ENCODE data around the gene TRIP12. TPM values are rescaled to one million over a fixed set of nuclear protein-coding genes. Genes with fewer than 3 reads are reported as not detected.
A peak's percentile ranks its signal among the peaks of the same experiment; 100 is the strongest.
"Not testable (repeated sequence)": the region's sequence is repeated elsewhere in the genome, so short reads cannot be mapped to it uniquely, and the experiment has no call there.

The TRIP12 gene
- total RNA-seq, 2 donors from 2014 or later: 77.6 to 170 TPM

- no peaks in the 10 kb centered on the region for H3K4me1 ChIP-seq
- no peaks in the 10 kb centered on the region for H3K27me3 ChIP-seq
- H3K9me3 ChIP-seq: no peaks in the 10 kb centered on the region
- H3K36me3 ChIP-seq (replicated peaks in 1 of 2; ENCODE audit: insufficient read depth in 1 of 2, low read depth in 2 of 2): no peaks in the 10 kb centered on the region
- no peak for ATAC-seq
- WGBS, 2 donors: 18% methylated on average over 4 of the region's 4 CpGs
- intact Hi-C loops (cut with DNase I): no loop called here
- TF ChIP-seq POLR2A (IDR thresholded peaks at IDR 0.05) (no peak), CTCF (IDR thresholded peaks at IDR 0.05) (no peak)
- peak in 2 of 4 donors; percentile 19 to 35 for DNase-seq
- no peak overlapping the region for H3K27ac ChIP-seq
- H3K4me3 ChIP-seq: no peak overlapping the region
Observed at GRCh38 chr2:229731916-229732315, 189.9 kb downstream of the TRIP12 start.

GRCh38 chr2:229731363-229731762 lies 190.4 kb downstream of the TRIP12 start:
- no peaks in the 10 kb centered on the region for H3K36me3 ChIP-seq (replicated peaks in 1 of 2; ENCODE audit: insufficient read depth in 1 of 2, low read depth in 2 of 2)
- no peak for TF ChIP-seq CTCF (IDR thresholded peaks at IDR 0.05)
- TF ChIP-seq POLR2A (IDR thresholded peaks at IDR 0.05): no peak
- ATAC-seq (no peak), DNase-seq (no peak)
- H3K4me3 ChIP-seq: no peak overlapping the region
- H3K27ac ChIP-seq: no peak overlapping the region
- H3K9me3 ChIP-seq: no peaks in the 10 kb centered on the region
- WGBS, 2 donors: 56 to 68% methylated on average over 5 of the region's 5 CpGs
- intact Hi-C loops (cut with DNase I): no loop called here
- no peaks in the 10 kb centered on the region for H3K4me1 ChIP-seq
- H3K27me3 ChIP-seq: no peaks in the 10 kb centered on the region

GRCh38 chr2:229728370-229728769 lies 193.4 kb downstream of the TRIP12 start:
- Histone ChIP-seq H3K9me3 (no peaks in the 10 kb centered on the region), H3K27ac (no peak overlapping the region), H3K4me1 (no peaks in the 10 kb centered on the region), H3K4me3 (no peak overlapping the region), H3K36me3 (replicated peaks in 1 of 2; ENCODE audit: insufficient read depth in 1 of 2, low read depth in 2 of 2) (no peaks in the 10 kb centered on the region), H3K27me3 (no peaks in the 10 kb centered on the region)
- no peak for DNase-seq
- intact Hi-C loops (cut with DNase I): no loop called here
- no peak for ATAC-seq
- TF ChIP-seq POLR2A (IDR thresholded peaks at IDR 0.05) (no peak), CTCF (IDR thresholded peaks at IDR 0.05) (no peak)

- ATAC-seq: no peak
- Histone ChIP-seq H3K9me3 (no peaks in the 10 kb centered on the region), H3K27ac (no peak overlapping the region), H3K36me3 (replicated peaks in 1 of 2; ENCODE audit: insufficient read depth in 1 of 2, low read depth in 2 of 2) (no peaks in the 10 kb centered on the region), H3K27me3 (no peaks in the 10 kb centered on the region), H3K4me3 (no peak overlapping the region), H3K4me1 (no peaks in the 10 kb centered on the region)
- no peak for DNase-seq
- WGBS, 2 donors: 90% methylated on average over 2 of the region's 2 CpGs; no CpG with 5 or more reads in 1 of the 2 donors
- intact Hi-C loops (cut with DNase I): no loop called here
- TF ChIP-seq CTCF (IDR thresholded peaks at IDR 0.05): no peak
- TF ChIP-seq POLR2A (IDR thresholded peaks at IDR 0.05): no peak
Observed at GRCh38 chr2:229726643-229727042, 195.2 kb downstream of the TRIP12 start.

- TF ChIP-seq POLR2A (IDR thresholded peaks at IDR 0.05) (no peak), CTCF (IDR thresholded peaks at IDR 0.05) (no peak)
- WGBS, 2 donors: 45 to 47% methylated on average over 7 of the region's 7 CpGs
- no peaks in the 10 kb centered on the region for H3K27me3 ChIP-seq
- ATAC-seq (no peak), DNase-seq (no peak)
- intact Hi-C loops (cut with DNase I): no loop called here
- H3K36me3 ChIP-seq (replicated peaks in 1 of 2; ENCODE audit: insufficient read depth in 1 of 2, low read depth in 2 of 2): no peaks in the 10 kb centered on the region
- no peak overlapping the region for H3K27ac ChIP-seq
- H3K4me3 ChIP-seq: no peak overlapping the region
- H3K4me1 ChIP-seq: no peaks in the 10 kb centered on the region
- no peaks in the 10 kb centered on the region for H3K9me3 ChIP-seq
Observed at GRCh38 chr2:229725716-229726574, 195.9 kb downstream of the TRIP12 start.

GRCh38 chr2:229723192-229723591 lies 198.6 kb downstream of the TRIP12 start:
- ATAC-seq; DNase-seq; H3K27me3 ChIP-seq; H3K4me3 ChIP-seq; intact Hi-C loops (cut with DNase I); H3K4me1 ChIP-seq; H3K9me3 ChIP-seq; H3K27ac ChIP-seq; H3K36me3 ChIP-seq (replicated peaks in 1 of 2; ENCODE audit: insufficient read depth in 1 of 2, low read depth in 2 of 2): not testable (repeated sequence)
- 64 to 74% methylated on average over 3 of the region's 3 CpGs for WGBS, 2 donors
